Tibial nerve (tissue), 3 donors: ENCODE results near the gene COCH.

Experiments
- EP300 ChIP-seq, 2 donors: sonication (generic); formaldehyde crosslinking; IDR thresholded peaks; one replicate each; pipeline ENCODE4 v1.6.1; 2017; ENCODE audit warnings: antibody characterized with exemption in 2 of 2, mild to moderate bottlenecking in 1 of 2
- POLR2A ChIP-seq, 2 donors: fragments of 450-650 bp; IDR thresholded peaks; one replicate each; pipeline ENCODE4 v1.6.1; 2017; ENCODE audit warnings: antibody characterized with exemption in 2 of 2, mild to moderate bottlenecking in 2 of 2, moderate library complexity in 2 of 2

- TF ChIP-seq EP300 (IDR thresholded peaks at IDR 0.05), result no peak
- TF ChIP-seq POLR2A (IDR thresholded peaks at IDR 0.05), result no peak
Observed at GRCh38 chr14:30907659-30908057, 33.3 kb downstream of the COCH start.
